Measurements from ENCODE around the gene PTTG1IP2.
A peak's percentile ranks its signal among the peaks of the same experiment; 100 is the strongest.

The PTTG1IP2 gene

GRCh38 chr7:90469554-90469953 lies at the start of gene PTTG1IP2:
PTTG1IP2 (plus strand) TSS chr7:90469639; CDS start chr7:90469787, 148 bp downstream.
- DNase-seq: no peak

- no peak for DNase-seq
These were observed 47.8 kb upstream of the PTTG1IP2 start for GRCh38 chr7:90421651-90422050.

GRCh38 chr7:90424720-90425119 lies 44.7 kb upstream of the PTTG1IP2 start:
- no peak for DNase-seq

- no peak for DNase-seq
These were observed 44.1 kb upstream of the PTTG1IP2 start for GRCh38 chr7:90425376-90425775.

GRCh38 chr7:90430614-90431460 lies 38.6 kb upstream of the PTTG1IP2 start:
- DNase-seq: no peak

GRCh38 chr7:90432752-90433151 lies 36.7 kb upstream of the PTTG1IP2 start:
- DNase-seq: no peak

- no peak for DNase-seq
These were observed 36.2 kb upstream of the PTTG1IP2 start for GRCh38 chr7:90433221-90433620.

GRCh38 chr7:90445633-90446032 lies 23.8 kb upstream of the PTTG1IP2 start:
- no peak for DNase-seq

GRCh38 chr7:90446137-90446899 lies 23.1 kb upstream of the PTTG1IP2 start:
- DNase-seq: no peak

- DNase-seq: no peak
These were observed 16.1 kb upstream of the PTTG1IP2 start for GRCh38 chr7:90453259-90453891.

- no peak for DNase-seq
These were observed 15.5 kb upstream of the PTTG1IP2 start for GRCh38 chr7:90453931-90454330.

GRCh38 chr7:90455163-90456030 lies 14.0 kb upstream of the PTTG1IP2 start:
- DNase-seq: no peak

GRCh38 chr7:90458104-90458503 lies 11.3 kb upstream of the PTTG1IP2 start:
- no peak for DNase-seq

GRCh38 chr7:90459888-90460287 lies 9.6 kb upstream of the PTTG1IP2 start:
- no peak for DNase-seq

GRCh38 chr7:90461219-90461618 lies 8.2 kb upstream of the PTTG1IP2 start:
- no peak for DNase-seq

- peak; percentile 13 for DNase-seq
These were observed 6.2 kb upstream of the PTTG1IP2 start for GRCh38 chr7:90463151-90463628.

GRCh38 chr7:90465816-90466215 lies 3.6 kb upstream of the PTTG1IP2 start:
- DNase-seq: no peak

GRCh38 chr7:90472805-90473540 lies 3.5 kb downstream of the PTTG1IP2 start:
- DNase-seq: no peak

- DNase-seq: no peak
These were observed 4.4 kb downstream of the PTTG1IP2 start for GRCh38 chr7:90473814-90474213.

- no peak for DNase-seq
These were observed 5.1 kb downstream of the PTTG1IP2 start for GRCh38 chr7:90474284-90475210.

GRCh38 chr7:90483251-90483650 lies 13.8 kb downstream of the PTTG1IP2 start:
- DNase-seq: no peak
